ENCODE data around the gene PNPLA5. TPM values are rescaled to one million over a fixed set of nuclear protein-coding genes. Genes with fewer than 3 reads are reported as not detected.
"Not testable (repeated sequence)": the region's sequence is repeated elsewhere in the genome, so short reads cannot be mapped to it uniquely, and the experiment has no call there.

PNPLA5 gene
- total RNA-seq, 4 donors from 2014 or later, result not detected

DNA sequence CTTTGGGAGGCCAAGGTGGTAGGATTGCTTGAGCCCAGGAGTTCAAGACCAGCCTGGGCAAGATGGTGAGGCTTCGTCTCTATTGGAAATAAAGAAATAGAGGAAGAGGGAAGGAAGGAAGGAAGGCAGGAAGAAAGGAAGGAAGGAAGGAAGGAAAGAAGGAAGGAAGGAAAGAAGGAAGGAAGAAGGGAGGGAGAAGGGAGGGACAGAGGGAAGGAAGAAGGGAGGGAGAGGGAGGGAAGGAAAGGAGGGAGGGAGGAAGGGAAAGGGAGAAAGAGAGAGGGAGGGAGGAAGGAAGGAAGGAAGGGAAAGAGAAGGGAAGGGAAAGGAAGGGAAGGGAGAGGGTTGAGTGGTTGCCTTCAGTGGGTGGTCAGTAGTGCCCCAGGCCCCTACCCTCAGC is 17.9 kb upstream of the PNPLA5 start:
- DNase-seq (no peak), ATAC-seq (no peak)
- Histone ChIP-seq H3K9me3 (no peaks in the 10 kb centered on the region), H3K4me1 (no peaks in the 10 kb centered on the region), H3K27me3 (peaks cover 3 to 7% (median 6%) of the 10 kb centered on the region in 3 donors), H3K27ac (no peak overlapping the region), H3K36me3 (no peaks in the 10 kb centered on the region), H3K4me3 (no peak overlapping the region)
- intact Hi-C loops (cut with DNase I; ENCODE audit: low total_unique reads) (no loop called here), in situ Hi-C loops (cut with MboI; ENCODE audit: low sequenced_read_pairs in 4 of 4) (no loop called here)
- no peak for TF ChIP-seq POLR2A (IDR thresholded peaks at IDR 0.05)
- TF ChIP-seq, protein P1, sequence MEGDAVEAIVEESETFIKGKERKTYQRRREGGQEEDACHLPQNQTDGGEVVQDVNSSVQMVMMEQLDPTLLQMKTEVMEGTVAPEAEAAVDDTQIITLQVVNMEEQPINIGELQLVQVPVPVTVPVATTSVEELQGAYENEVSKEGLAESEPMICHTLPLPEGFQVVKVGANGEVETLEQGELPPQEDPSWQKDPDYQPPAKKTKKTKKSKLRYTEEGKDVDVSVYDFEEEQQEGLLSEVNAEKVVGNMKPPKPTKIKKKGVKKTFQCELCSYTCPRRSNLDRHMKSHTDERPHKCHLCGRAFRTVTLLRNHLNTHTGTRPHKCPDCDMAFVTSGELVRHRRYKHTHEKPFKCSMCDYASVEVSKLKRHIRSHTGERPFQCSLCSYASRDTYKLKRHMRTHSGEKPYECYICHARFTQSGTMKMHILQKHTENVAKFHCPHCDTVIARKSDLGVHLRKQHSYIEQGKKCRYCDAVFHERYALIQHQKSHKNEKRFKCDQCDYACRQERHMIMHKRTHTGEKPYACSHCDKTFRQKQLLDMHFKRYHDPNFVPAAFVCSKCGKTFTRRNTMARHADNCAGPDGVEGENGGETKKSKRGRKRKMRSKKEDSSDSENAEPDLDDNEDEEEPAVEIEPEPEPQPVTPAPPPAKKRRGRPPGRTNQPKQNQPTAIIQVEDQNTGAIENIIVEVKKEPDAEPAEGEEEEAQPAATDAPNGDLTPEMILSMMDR (IDR thresholded peaks at IDR 0.05 in 4 of 5, conservative IDR thresholded peaks at IDR 0.05 in 1 of 5), result no peak

DNA sequence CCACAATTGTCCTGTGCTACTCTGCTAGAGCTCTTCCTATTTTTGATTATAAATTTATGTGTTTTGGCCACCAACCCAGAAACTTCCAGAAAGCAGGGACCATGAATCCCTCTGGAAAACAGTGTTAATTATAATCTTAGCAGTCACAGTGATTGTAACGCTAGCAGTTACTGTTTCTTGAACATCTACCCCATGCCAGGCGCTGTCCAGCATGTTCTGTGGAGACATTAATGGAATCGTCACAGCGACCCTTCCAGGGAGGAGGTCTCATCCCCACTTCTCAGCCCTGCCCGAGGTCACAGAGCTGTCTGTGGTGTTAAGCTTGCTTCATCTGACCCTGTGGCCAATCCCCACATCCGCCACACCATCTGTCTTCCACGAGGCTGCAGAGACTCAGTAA is 13.9 kb upstream of the PNPLA5 start:
- Histone ChIP-seq H3K4me1 (no peaks in the 10 kb centered on the region), H3K9me3 (no peaks in the 10 kb centered on the region), H3K27me3 (peaks cover 4 to 7% (median 6%) of the 10 kb centered on the region in 3 donors), H3K27ac (no peak overlapping the region), H3K4me3 (no peak overlapping the region), H3K36me3 (no peaks in the 10 kb centered on the region)
- no peak for DNase-seq
- TF ChIP-seq POLR2A (IDR thresholded peaks at IDR 0.05), result no peak
- TF ChIP-seq, protein P1 (IDR thresholded peaks at IDR 0.05 in 4 of 5, conservative IDR thresholded peaks at IDR 0.05 in 1 of 5), result no peak
- no peak for ATAC-seq
- in situ Hi-C loops (cut with MboI; ENCODE audit: low sequenced_read_pairs in 4 of 4), result no loop called here
- intact Hi-C loops (cut with DNase I; ENCODE audit: low total_unique reads), result no loop called here

DNA sequence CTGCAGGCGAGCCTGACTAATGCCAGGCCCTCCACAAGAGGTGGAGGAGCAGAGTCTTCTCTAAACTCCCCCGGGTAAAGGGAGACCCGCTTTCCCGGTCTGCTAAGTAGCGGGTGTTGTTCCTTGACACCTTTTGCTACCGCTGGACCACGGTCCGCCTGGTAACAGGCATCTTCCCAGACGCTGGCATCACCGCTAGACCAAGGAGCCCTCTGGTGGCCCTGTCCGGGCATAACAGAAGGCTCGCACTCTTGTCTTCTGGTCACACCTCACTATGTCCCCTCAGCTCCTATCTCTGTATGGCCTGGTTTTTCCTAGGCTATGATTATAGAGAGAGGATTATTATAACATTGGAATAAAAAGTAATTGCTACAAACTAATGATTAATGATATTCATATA is 12.6 kb upstream of the PNPLA5 start:
- H3K27me3 ChIP-seq; H3K27ac ChIP-seq; H3K4me3 ChIP-seq; in situ Hi-C loops (cut with MboI; ENCODE audit: low sequenced_read_pairs in 4 of 4); ATAC-seq; H3K36me3 ChIP-seq; H3K9me3 ChIP-seq; intact Hi-C loops (cut with DNase I; ENCODE audit: low total_unique reads); H3K4me1 ChIP-seq: not testable (repeated sequence)
- TF ChIP-seq, protein P1 (IDR thresholded peaks at IDR 0.05 in 4 of 5, conservative IDR thresholded peaks at IDR 0.05 in 1 of 5), result peak in 2 of 5 experiments; percentile 22
- peak in 1 of 2 donors; percentile 50 for DNase-seq

DNA sequence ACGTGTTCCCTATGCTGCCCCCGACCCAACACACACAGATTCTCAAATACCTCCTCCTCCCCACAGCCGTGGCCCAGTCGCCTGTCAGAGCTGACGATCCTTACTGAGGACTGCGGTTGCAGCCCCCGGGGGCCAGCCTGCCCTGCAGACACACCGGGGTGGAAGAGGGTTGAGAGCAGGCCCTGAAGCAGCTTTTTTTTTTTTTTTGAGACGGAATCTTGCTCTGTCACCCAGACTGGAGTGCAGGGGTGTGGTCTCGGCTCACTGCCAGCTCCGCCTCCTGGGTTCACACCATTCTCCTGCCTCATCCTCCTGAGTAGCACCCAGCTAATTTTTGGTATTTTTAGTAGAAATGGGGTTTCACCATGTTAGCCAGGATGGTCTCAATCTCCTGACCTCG is 11.2 kb upstream of the PNPLA5 start:
- in situ Hi-C loops (cut with MboI; ENCODE audit: low sequenced_read_pairs in 4 of 4); ATAC-seq; H3K36me3 ChIP-seq; H3K4me3 ChIP-seq; H3K27me3 ChIP-seq; H3K4me1 ChIP-seq; H3K27ac ChIP-seq; intact Hi-C loops (cut with DNase I; ENCODE audit: low total_unique reads); H3K9me3 ChIP-seq; DNase-seq: not testable (repeated sequence)

DNA sequence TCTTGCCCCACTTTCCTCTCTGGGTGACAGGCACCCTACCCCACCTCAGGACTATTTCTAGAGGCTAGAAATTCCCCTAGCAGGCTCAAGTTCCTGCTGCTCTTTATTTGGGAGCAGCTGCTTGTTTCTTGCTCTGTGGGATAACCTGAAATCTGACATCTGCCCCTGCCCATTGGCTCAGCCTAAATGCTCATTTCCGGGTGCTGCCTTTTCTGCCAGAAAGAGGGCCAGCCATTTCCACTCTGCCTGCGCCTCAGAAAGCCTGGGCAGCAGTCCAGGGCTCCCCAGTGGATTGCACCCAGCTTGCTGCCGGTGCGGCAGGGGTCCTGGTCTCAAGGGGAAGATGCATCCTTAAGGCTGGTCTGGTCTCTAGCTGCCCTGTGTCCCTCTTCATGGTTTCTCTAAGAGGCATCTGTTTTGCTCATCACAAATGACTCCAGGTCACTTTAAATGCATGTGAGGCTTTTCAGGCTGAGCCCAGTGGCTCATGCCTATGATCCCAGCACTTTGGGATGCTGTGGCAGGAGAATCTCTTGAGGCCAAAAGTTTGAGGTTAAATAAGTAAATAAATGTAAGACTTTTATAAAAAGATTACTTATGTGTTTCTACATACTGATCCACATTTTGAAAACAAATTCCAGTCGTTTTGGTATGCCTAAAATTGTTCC is 10.3 kb upstream of the PNPLA5 start:
- intact Hi-C loops (cut with DNase I; ENCODE audit: low total_unique reads), result no loop called here
- peaks cover 4 to 7% (median 6%) of the 10 kb centered on the region in 3 donors for H3K27me3 ChIP-seq

More for the DNA sequence above, 10.3 kb upstream of the PNPLA5 start:
- H3K9me3 ChIP-seq, result no peaks in the 10 kb centered on the region
- no peaks in the 10 kb centered on the region for H3K36me3 ChIP-seq
- in situ Hi-C loops (cut with MboI; ENCODE audit: low sequenced_read_pairs in 4 of 4), result no loop called here
- DNase-seq, result no peak
- H3K4me1 ChIP-seq, result no peaks in the 10 kb centered on the region
- no peak overlapping the region for H3K4me3 ChIP-seq
- peak in 1 of 2 donors; percentile 45 for ATAC-seq
- no peak for TF ChIP-seq POLR2A (IDR thresholded peaks at IDR 0.05)
- TF ChIP-seq, protein P1 (IDR thresholded peaks at IDR 0.05 in 4 of 5, conservative IDR thresholded peaks at IDR 0.05 in 1 of 5), result no peak
- no peak overlapping the region for H3K27ac ChIP-seq

Data from gastrocnemius medialis (tissue), 4 donors.